Measurements from ENCODE around the gene TPK1. TPM values are rescaled to one million over a fixed set of nuclear protein-coding genes. Genes with fewer than 3 reads are reported as not detected.

The TPK1 gene
- total and polyA plus RNA-seq, 8 donors: 1.8 to 13.0 (median 4.3) TPM

GRCh38 chr7:144671429-144671828 is 164.4 kb downstream of the TPK1 start:
- H3K9me3 ChIP-seq: no peaks in the 10 kb centered on the region
- TF ChIP-seq POLR2A (IDR thresholded peaks at IDR 0.05): no peak
- TF ChIP-seq POLR2AphosphoS5 (IDR thresholded peaks at IDR 0.05): no peak
- no peak for TF ChIP-seq EP300 (IDR thresholded peaks at IDR 0.05)
- TF ChIP-seq CTCF (IDR thresholded peaks at IDR 0.05): no peak
- 76 to 83% (median 77%) methylated on average over 4 of the region's 4 CpGs for WGBS, 5 donors
- no peak overlapping the region for H3K4me3 ChIP-seq
- no peak for DNase-seq
- intact Hi-C loops (cut with DNase I; ENCODE audit: low total_unique reads): no loop called here
- H3K27me3 ChIP-seq: no peaks in the 10 kb centered on the region
- H3K36me3 ChIP-seq: no peaks in the 10 kb centered on the region
- H3K4me1 ChIP-seq: no peaks in the 10 kb centered on the region
- no peak overlapping the region for H3K27ac ChIP-seq

DNA sequence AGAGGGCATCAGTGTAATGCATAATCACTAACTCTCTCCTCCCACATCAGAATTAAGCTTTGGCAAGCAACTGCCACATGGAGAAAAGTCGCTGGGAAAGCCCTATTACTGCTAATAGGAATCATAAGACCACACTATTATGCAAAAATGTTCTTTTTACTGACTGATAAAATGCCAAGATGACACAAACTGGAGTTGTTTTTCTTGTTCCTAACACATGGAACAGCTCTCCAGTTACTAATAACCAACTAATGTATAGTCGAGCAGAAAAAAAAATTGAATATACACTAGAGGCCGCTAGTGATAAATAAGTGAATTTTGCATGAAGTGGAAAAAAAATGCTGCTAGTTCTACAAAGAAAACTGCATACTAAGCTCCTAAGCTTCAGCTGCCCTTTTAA is 165.6 kb downstream of the TPK1 start:
- DNase-seq: peak in 1 of 2 donors; percentile 31
- no peak for TF ChIP-seq CTCF (IDR thresholded peaks at IDR 0.05)
- H3K4me1 ChIP-seq: no peaks in the 10 kb centered on the region
- H3K27ac ChIP-seq: no peak overlapping the region
- WGBS, 5 donors: 24 to 34% (median 29%) methylated on average over 3 of the region's 3 CpGs
- H3K36me3 ChIP-seq: no peaks in the 10 kb centered on the region
- H3K4me3 ChIP-seq: no peak overlapping the region
- no peaks in the 10 kb centered on the region for H3K27me3 ChIP-seq
- no peaks in the 10 kb centered on the region for H3K9me3 ChIP-seq
- intact Hi-C loops (cut with DNase I; ENCODE audit: low total_unique reads): no loop called here

- no peaks in the 10 kb centered on the region for H3K4me1 ChIP-seq
- H3K36me3 ChIP-seq: no peaks in the 10 kb centered on the region
- 71 to 83% (median 80%) methylated on average over 1 of the region's 1 CpG for WGBS, 5 donors
- H3K9me3 ChIP-seq: no peaks in the 10 kb centered on the region
- H3K27me3 ChIP-seq: no peaks in the 10 kb centered on the region
- H3K4me3 ChIP-seq: no peak overlapping the region
- no peak overlapping the region for H3K27ac ChIP-seq
- no peak for DNase-seq
- TF ChIP-seq EP300 (IDR thresholded peaks at IDR 0.05): no peak
- TF ChIP-seq POLR2A (IDR thresholded peaks at IDR 0.05): no peak
- intact Hi-C loops (cut with DNase I; ENCODE audit: low total_unique reads): no loop called here
These were observed 167.3 kb downstream of the TPK1 start for GRCh38 chr7:144668503-144668902.

DNA sequence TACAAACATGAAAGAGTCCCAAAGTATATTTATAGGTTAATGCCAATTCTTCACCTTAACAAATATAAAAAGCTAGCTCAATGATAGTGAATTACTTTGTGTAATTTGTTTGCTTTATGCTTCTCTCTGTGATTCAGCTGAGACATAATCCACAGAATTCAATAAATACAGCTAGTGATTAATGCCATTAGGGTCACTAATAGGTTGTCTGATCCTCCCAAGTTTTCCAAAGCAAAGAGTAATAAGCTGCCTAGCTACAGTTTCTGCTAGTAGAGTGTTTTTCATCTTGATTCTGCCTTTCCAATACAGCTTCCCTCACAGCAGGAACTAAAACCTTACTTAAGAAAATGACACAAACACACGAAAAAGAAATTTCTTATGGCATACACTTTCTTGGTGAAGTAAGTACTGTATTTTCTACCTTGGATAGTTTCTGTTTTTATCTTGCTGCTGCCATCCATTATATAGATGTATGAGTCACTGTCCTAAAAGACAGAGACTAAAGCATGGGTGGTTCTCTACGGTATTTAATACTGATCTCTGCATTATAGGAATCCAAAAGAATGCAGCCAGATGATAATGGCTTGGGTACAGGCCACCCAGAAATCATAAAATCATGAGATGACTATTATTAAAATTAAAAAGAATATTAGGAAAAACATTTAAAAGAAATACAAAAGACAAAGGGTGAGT is 170.0 kb downstream of the TPK1 start:
- Histone ChIP-seq H3K4me1 (no peaks in the 10 kb centered on the region), H3K36me3 (no peaks in the 10 kb centered on the region), H3K9me3 (no peaks in the 10 kb centered on the region), H3K27ac (no peak overlapping the region), H3K27me3 (no peaks in the 10 kb centered on the region), H3K4me3 (no peak overlapping the region)
- intact Hi-C loops (cut with DNase I; ENCODE audit: low total_unique reads): no loop called here
- DNase-seq: peak in 1 of 2 donors; percentile 8
- 52 to 81% (median 65%) methylated on average over 2 of the region's 2 CpGs for WGBS, 5 donors
- TF ChIP-seq EP300 (IDR thresholded peaks at IDR 0.05) (no peak), POLR2AphosphoS5 (IDR thresholded peaks at IDR 0.05) (no peak), POLR2A (IDR thresholded peaks at IDR 0.05) (no peak), CTCF (IDR thresholded peaks at IDR 0.05) (no peak)

DNA sequence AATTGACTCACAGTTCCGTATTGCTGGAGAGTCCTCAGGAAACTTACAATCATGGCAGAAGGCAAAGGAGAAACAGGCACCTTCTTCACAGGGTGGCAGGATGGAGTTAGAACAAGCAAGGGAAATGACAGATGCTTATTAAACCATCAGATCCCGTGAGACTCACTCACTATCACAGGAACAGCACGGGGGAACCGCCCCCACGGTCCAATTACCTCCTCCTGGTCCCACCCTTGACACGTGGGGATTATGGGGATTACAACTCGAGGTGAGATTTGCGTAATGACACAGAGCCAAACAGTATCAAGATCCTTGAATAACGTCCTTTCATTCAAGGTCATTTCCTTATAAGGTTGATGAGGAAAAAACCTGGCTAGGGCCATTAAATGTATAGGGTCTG is 176.6 kb downstream of the TPK1 start:
- WGBS, 5 donors: 72 to 79% (median 75%) methylated on average over 9 of the region's 9 CpGs
- DNase-seq: no peak
- no peaks in the 10 kb centered on the region for H3K36me3 ChIP-seq
- H3K9me3 ChIP-seq: no peaks in the 10 kb centered on the region
- no peaks in the 10 kb centered on the region for H3K4me1 ChIP-seq
- H3K4me3 ChIP-seq: no peak overlapping the region
- H3K27me3 ChIP-seq: no peaks in the 10 kb centered on the region
- TF ChIP-seq POLR2A (IDR thresholded peaks at IDR 0.05) (no peak), EP300 (IDR thresholded peaks at IDR 0.05) (no peak), POLR2AphosphoS5 (IDR thresholded peaks at IDR 0.05) (no peak), CTCF (IDR thresholded peaks at IDR 0.05) (no peak)
- intact Hi-C loops (cut with DNase I; ENCODE audit: low total_unique reads): no loop called here
- no peak overlapping the region for H3K27ac ChIP-seq
